ENCODE measurements around the gene FAM135A. TPM values are rescaled to one million over a fixed set of nuclear protein-coding genes. Genes with fewer than 3 reads are reported as not detected.

The FAM135A gene
- total RNA-seq, 2 donors from 2014 or later: 25.8 to 34.0 TPM

GRCh38 chr6:70538376-70538775 is 125.1 kb downstream of the FAM135A start:
- 82% methylated on average over 1 of the region's 1 CpG; no CpG with 5 or more reads in 1 of the 2 experiments for WGBS, 2 experiments (ENCODE audit: insufficient coverage in 1 of 2, insufficient read length in 1 of 2)
- Histone ChIP-seq H3K4me3 (ENCODE audit: low read length) (no peak overlapping the region), H3K36me3 (ENCODE audit: control insufficient read depth, insufficient read depth, low read length) (peaks cover 13% of the 10 kb centered on the region), H3K27me3 (ENCODE audit: control insufficient read depth, insufficient read depth, low read length, poor library complexity, severe bottlenecking) (no peaks in the 10 kb centered on the region), H3K27ac (ENCODE audit: low read depth, low read length) (no peak overlapping the region), H3K9ac (ENCODE audit: extremely low read depth, low read length, poor library complexity, severe bottlenecking) (no peak overlapping the region), H3K4me1 (ENCODE audit: control insufficient read depth, insufficient read depth, low read length) (no peaks in the 10 kb centered on the region), H3K9me3 (ENCODE audit: control insufficient read depth, low read length) (no peaks in the 10 kb centered on the region)
- Mint-ChIP-seq H3K27me3 (ENCODE audit: insufficient read depth) (no peaks in the 10 kb centered on the region), H3K4me1 (no peaks in the 10 kb centered on the region), H3K9me3 (peaks cover 2% of the 10 kb centered on the region), H3K4me3 (no peak overlapping the region), H3K36me3 (ENCODE audit: low read depth) (peaks cover 17% of the 10 kb centered on the region), H3K27ac (no peak overlapping the region)
- DNase-seq: no peak
- TF ChIP-seq CTCF (conservative IDR thresholded peaks at IDR 0.05): no peak

DNA sequence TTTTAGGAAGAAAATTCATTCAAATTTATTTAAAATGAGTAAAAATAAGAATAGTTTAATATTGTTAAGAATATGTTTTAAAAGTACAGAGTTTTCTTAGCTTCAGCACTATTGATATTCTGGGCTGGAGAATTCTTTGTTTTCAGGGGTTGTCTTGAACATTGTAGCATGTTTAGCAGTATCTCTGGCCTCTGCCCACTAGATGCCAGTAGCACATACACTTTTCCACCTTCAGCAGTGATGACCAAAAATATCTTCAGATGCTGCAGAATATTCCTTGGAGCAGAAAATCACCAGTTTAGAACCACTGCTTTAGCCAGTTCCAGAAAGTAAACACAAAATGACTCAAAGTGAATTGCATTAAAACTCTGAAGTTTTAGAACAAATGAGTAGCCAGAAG is 134.0 kb downstream of the FAM135A start:
- Mint-ChIP-seq H3K27ac (no peak overlapping the region), H3K9me3 (no peaks in the 10 kb centered on the region), H3K4me3 (no peak overlapping the region), H3K27me3 (ENCODE audit: insufficient read depth) (no peaks in the 10 kb centered on the region), H3K36me3 (ENCODE audit: low read depth) (peaks cover 5% of the 10 kb centered on the region), H3K4me1 (no peaks in the 10 kb centered on the region)
- no peak overlapping the region for H3K4me3 ChIP-seq (ENCODE audit: low read length)
- H3K9ac ChIP-seq (ENCODE audit: extremely low read depth, low read length, poor library complexity, severe bottlenecking): no peak overlapping the region
- H3K36me3 ChIP-seq (ENCODE audit: control insufficient read depth, insufficient read depth, low read length): no peaks in the 10 kb centered on the region
- peak; percentile 72 for TF ChIP-seq CTCF (conservative IDR thresholded peaks at IDR 0.05)
- no peak for DNase-seq
- H3K9me3 ChIP-seq (ENCODE audit: control insufficient read depth, low read length): no peaks in the 10 kb centered on the region
- H3K4me1 ChIP-seq (ENCODE audit: control insufficient read depth, insufficient read depth, low read length): no peaks in the 10 kb centered on the region
- no peak overlapping the region for H3K27ac ChIP-seq (ENCODE audit: low read depth, low read length)
- no peaks in the 10 kb centered on the region for H3K27me3 ChIP-seq (ENCODE audit: control insufficient read depth, insufficient read depth, low read length, poor library complexity, severe bottlenecking)

GRCh38 chr6:70547905-70548304 is 134.6 kb downstream of the FAM135A start:
- H3K27ac Mint-ChIP-seq: no peak overlapping the region
- 90 to 95% methylated on average over 3 of the region's 3 CpGs for WGBS, 2 experiments (ENCODE audit: insufficient coverage in 1 of 2, insufficient read length in 1 of 2)

More at GRCh38 chr6:70547905-70548304, 134.6 kb downstream of the FAM135A start:
- H3K4me1 Mint-ChIP-seq: no peaks in the 10 kb centered on the region
- no peak for TF ChIP-seq CTCF (conservative IDR thresholded peaks at IDR 0.05)
- no peaks in the 10 kb centered on the region for H3K9me3 ChIP-seq (ENCODE audit: control insufficient read depth, low read length)
- no peak overlapping the region for H3K9ac ChIP-seq (ENCODE audit: extremely low read depth, low read length, poor library complexity, severe bottlenecking)
- no peak overlapping the region for H3K4me3 Mint-ChIP-seq
- H3K27me3 Mint-ChIP-seq (ENCODE audit: insufficient read depth): no peaks in the 10 kb centered on the region
- H3K36me3 ChIP-seq (ENCODE audit: control insufficient read depth, insufficient read depth, low read length): no peaks in the 10 kb centered on the region
- no peak overlapping the region for H3K27ac ChIP-seq (ENCODE audit: low read depth, low read length)
- no peaks in the 10 kb centered on the region for H3K4me1 ChIP-seq (ENCODE audit: control insufficient read depth, insufficient read depth, low read length)
- H3K9me3 Mint-ChIP-seq: no peaks in the 10 kb centered on the region
- no peak overlapping the region for H3K4me3 ChIP-seq (ENCODE audit: low read length)
- peaks cover 5% of the 10 kb centered on the region for H3K36me3 Mint-ChIP-seq (ENCODE audit: low read depth)
- no peak for DNase-seq
- no peaks in the 10 kb centered on the region for H3K27me3 ChIP-seq (ENCODE audit: control insufficient read depth, insufficient read depth, low read length, poor library complexity, severe bottlenecking)

All from endodermal cell (in vitro differentiated cells).